Measurements from ENCODE around the gene BMPR1A.
"Not testable (repeated sequence)": the region's sequence is repeated elsewhere in the genome, so short reads cannot be mapped to it uniquely, and the experiment has no call there.

Gene BMPR1A

DNA sequence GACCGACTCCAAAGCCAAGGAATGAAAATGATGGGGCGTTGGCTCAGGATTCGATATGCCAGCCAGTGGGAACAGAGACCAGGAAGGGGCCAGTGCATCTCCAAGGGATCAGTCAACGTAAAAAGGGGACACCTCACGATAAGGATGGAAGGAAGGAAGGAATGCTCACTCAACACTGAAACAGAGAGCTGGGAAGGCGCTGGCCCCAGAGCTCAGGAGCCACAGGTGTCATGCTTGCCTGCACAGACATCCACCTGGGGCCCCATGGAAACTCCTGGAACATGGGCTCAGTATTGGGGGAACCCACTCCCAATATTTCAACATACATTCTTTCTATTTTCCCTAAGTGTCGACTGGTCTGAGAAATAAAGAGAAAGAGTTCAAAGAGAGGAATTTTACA, 195.7 kb downstream of the BMPR1A start:
- Histone ChIP-seq H3K9me3 (no peaks in the 10 kb centered on the region), H3K4me1 (peaks cover 10 to 63% (median 45%) of the 10 kb centered on the region in 4 donors), H3K36me3 (no peaks in the 10 kb centered on the region), H3K27me3 (no peaks in the 10 kb centered on the region), H3K4me3 (no peak overlapping the region), H3K27ac (peak overlapping the region; percentile 91 to 94)
- peak in 1 of 2 donors; percentile 48 for DNase-seq
- TF ChIP-seq, protein P1, sequence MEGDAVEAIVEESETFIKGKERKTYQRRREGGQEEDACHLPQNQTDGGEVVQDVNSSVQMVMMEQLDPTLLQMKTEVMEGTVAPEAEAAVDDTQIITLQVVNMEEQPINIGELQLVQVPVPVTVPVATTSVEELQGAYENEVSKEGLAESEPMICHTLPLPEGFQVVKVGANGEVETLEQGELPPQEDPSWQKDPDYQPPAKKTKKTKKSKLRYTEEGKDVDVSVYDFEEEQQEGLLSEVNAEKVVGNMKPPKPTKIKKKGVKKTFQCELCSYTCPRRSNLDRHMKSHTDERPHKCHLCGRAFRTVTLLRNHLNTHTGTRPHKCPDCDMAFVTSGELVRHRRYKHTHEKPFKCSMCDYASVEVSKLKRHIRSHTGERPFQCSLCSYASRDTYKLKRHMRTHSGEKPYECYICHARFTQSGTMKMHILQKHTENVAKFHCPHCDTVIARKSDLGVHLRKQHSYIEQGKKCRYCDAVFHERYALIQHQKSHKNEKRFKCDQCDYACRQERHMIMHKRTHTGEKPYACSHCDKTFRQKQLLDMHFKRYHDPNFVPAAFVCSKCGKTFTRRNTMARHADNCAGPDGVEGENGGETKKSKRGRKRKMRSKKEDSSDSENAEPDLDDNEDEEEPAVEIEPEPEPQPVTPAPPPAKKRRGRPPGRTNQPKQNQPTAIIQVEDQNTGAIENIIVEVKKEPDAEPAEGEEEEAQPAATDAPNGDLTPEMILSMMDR (IDR thresholded peaks at IDR 0.05), result no peak
- intact Hi-C loops (cut with DNase I; ENCODE audit: low total_unique reads), result no loop called here

DNA sequence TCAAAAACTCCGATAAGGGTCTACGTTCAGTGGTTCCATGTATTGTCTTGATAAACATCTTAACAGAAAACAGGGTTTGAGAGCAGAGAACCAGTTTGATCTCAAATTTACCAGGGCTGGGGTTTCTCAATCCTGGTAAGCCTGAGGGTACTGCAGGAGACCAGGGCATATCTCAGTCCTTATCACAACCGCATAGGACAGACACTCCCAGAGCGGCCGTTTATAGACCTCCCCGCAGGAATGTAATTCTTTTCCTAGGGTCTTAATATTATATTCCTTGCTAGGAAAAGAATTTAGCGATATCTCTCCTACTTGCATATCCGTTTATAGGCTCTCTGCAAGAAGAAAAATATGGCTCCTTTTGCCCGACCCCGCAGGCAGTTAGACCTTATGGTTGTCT, 196.3 kb downstream of the BMPR1A start:
- peaks cover 10 to 69% (median 51%) of the 10 kb centered on the region in 4 donors for H3K4me1 ChIP-seq
- H3K9me3 ChIP-seq; H3K27me3 ChIP-seq; DNase-seq; intact Hi-C loops (cut with DNase I; ENCODE audit: low total_unique reads); H3K4me3 ChIP-seq; H3K36me3 ChIP-seq: not testable (repeated sequence)
- peak overlapping the region; percentile 91 to 94 for H3K27ac ChIP-seq

DNA sequence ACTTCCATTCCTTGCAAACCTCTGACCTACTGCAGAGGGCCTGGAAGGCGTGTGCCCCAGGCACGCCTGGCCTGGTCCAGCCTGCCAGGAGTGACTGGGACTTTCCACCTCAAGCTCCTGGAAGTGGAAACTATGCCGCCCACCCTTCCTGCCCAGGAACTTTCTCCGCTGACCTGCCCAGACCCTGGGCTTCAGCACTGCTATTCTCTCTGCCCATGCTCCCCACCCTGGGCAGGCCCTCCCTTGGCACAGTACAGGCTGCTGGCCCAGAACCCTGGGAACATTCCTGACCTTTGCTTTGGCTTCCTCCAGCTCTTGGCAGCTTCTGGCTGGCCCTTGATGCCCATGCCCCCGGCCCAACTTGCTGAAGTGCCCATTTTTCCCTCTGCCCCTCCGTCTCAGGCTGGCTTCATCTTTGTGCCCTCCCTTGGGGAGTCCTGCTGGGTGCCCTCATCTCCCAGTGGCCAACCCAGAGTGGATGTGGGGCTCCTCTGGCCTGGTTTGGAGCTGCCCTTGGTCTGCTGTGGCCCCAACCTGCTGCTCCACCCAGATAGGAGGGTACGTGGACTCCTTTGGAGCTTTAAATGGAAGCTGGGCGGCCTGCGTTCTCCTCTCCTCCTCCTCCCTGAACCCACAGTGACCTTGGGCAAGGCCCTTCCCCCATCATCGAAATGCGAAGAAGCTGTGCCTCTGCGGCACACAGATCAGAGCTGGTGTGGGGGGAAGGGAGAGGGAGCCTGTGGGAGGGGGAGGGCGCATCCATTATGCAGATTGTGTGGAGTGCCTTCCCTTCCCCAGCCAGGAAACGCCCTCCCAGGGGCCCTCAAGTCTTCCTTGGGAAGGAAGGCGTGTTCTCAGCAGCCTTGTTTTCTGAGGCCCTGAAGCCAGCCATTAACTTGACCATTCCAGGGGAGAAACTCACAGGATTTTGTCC, 197.6 kb downstream of the BMPR1A start:
- Histone ChIP-seq H3K27me3 (no peaks in the 10 kb centered on the region), H3K36me3 (no peaks in the 10 kb centered on the region), H3K27ac (peak overlapping the region; percentile 91 to 94), H3K4me3 (peak overlapping the region; percentile 20 to 32), H3K4me1 (peaks cover 14 to 82% (median 64%) of the 10 kb centered on the region in 4 donors), H3K9me3 (no peaks in the 10 kb centered on the region)
- intact Hi-C loops (cut with DNase I; ENCODE audit: low total_unique reads), result no loop called here
- DNase-seq, result peak; percentile 75 to 94
- TF ChIP-seq, protein P1 (IDR thresholded peaks at IDR 0.05), result no peak

DNA sequence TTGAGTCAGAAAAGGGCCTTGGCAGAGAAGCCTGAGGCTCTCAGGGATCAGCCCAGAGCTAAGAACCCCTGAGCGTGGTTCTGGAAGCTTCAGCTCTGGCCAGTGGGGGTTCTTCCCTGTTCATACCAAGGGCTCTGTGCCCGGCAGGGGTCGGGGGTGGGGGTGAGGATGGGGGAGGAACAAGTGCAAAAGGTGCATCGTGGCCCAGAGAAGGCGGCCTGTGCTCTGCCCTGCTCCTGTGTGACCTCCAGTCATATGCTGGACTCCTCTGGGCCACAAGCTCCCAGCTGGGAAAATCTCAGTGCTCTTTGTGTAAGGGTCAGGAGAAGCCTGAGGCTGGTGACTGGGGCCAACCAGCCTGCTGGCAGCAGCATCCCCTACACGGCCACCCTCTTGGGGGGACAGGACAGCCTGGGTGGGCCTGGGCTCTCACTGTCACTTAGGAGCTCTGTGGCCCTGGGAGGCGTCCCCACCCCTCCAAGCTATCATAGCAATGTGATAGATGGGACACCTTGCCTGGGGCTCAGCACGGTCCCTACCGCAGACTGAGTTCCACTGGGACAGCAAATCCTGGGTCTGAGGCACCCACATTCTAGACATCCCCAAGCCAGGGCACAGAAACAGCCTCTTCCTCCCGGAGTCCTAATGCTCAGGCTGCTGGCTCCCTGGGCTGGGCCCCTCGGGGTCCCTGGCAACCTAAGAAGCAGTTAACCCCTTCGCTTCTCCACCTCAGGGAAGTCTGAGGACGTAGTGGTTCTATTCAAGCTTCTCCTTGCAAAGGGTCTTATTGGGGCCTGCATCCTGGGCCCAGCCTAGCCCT, 198.5 kb downstream of the BMPR1A start:
- peak overlapping the region; percentile 20 to 32 for H3K4me3 ChIP-seq

DNA sequence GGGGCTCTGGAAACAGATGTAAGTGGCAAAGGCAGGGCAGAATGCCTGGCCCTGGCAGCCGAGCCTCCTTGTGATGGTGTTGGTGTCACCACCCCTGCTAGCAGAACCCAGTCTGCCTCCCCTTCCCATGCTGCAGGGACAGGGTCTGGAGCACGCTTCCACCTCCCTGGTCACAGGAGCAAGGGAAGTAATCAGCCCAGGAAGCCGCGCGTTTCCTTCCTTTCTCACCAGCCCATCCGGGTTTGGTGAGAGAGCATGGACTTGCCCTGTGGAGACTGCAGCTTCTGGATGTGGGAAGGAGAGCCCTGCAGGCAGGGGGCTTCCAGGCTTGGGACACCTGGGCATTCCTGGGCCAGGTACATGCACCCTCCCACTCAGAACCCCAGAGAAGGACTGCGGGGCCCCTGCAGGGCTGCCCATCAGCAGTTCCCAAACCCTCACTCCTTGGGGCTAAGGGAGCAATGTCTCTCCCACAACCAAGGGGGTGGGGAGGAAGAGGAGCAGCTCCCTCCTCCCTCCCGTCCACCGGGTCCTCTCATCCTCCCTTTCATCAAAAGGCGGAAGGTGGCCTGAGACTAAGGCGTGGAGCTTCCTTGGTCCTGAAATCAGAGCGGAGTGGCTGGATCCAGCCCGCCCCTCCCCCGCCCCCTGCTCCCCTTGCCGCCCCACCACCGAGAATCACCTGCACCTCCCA, 199.2 kb downstream of the BMPR1A start:
- Histone ChIP-seq H3K27ac (peak overlapping the region; percentile 91 to 94), H3K4me1 (peaks cover 15 to 99% (median 81%) of the 10 kb centered on the region in 4 donors), H3K36me3 (no peaks in the 10 kb centered on the region), H3K27me3 (no peaks in the 10 kb centered on the region), H3K4me3 (peak overlapping the region; percentile 20 to 32), H3K9me3 (no peaks in the 10 kb centered on the region)
- peak in 1 of 2 donors; percentile 72 for DNase-seq
- TF ChIP-seq, protein P1 (IDR thresholded peaks at IDR 0.05), result no peak
- intact Hi-C loops (cut with DNase I; ENCODE audit: low total_unique reads), result no loop called here

More for the DNA sequence above, 198.5 kb downstream of the BMPR1A start:
- TF ChIP-seq, protein P1 (IDR thresholded peaks at IDR 0.05), result no peak
- peak in 1 of 2 donors; percentile 66 for DNase-seq
- intact Hi-C loops (cut with DNase I; ENCODE audit: low total_unique reads), result no loop called here
- Histone ChIP-seq H3K36me3 (no peaks in the 10 kb centered on the region), H3K4me1 (peaks cover 15 to 91% (median 73%) of the 10 kb centered on the region in 4 donors), H3K27me3 (no peaks in the 10 kb centered on the region), H3K9me3 (no peaks in the 10 kb centered on the region), H3K27ac (peak overlapping the region; percentile 91 to 94)
